COR-L47 (cell line): ENCODE results near the gene NFIA.

ENCODE experiments used
- DNase-seq: peaks from one replicate; lab custom pipeline; 2025; lab: John Stamatoyannopoulos, UW

NFIA gene

DNA sequence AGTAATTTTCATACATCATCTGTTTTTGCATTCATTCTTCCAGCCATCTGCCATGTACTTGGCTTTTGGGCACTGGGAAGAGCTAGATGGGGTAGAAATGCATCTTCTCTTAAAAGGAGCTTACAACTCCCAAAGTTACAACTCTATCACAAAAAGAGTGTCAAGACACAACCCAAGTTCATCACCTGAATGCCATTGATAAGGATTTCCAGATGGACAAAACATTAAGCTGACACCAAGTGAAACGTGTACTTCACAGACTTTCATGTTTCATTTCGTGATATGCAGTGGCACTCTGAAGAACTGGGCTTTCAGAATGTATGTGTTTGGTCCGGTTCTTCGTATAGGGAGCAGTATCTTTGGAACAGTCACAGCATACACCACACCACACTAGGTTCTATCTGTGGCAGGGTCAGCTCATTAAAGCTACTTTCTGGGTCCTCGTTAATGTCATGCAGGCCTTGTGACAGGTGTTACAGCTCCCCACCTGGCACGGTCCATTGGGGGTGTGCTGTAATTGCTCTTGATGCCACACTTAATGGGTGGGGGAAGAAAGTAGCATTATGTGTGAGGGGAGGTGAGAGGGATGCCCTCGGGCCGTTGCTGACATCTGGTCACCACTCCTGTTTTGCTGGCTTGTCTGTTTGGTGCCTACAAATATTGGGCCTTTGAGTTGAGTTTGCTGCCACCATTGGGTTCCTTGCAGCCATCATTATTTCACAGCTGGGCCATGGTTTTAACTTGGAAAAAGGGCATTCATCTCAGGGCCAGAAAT is 164.9 kb downstream of the NFIA start:
- no peak for DNase-seq

DNA sequence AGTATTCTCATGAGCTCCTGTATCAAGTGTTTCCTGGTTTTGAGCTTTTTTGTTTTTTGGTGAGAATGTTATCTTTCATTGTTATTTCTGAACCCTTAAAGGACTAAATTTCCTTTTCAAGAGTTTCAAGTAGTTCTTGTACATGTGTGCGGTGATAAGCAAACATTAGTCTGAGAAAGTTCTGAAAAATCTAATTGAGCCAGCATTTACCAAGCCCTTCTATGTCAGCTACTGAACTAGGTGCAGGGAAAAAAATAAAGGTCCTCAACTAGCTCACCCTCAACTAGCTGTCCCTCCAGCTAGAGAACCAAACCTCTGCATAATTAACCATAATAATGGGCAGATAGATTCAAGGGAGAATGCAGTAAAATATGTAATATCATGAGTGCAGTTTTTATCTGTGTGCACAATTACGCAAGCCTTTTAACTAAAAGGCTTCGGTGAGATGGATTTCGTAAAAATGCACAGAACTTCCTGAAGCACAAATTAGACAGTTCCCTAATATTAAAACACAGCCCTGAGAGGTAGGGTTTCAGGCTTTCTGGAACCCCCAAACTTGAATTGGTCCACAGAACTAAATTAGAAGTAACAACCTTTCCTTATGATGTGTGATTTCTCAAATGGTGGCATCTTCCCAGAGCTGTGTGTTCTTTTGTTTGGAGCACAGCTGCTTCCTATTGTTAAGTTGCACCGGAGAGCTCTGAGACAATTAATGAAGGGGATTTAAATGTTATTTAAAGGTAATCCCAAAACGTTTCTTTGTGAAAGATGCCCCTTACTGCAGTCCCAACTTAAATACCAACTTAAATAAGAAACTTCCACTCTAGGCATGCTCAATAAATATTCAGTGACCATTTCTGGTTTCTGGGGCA is 165.8 kb downstream of the NFIA start:
- DNase-seq: no peak

DNA sequence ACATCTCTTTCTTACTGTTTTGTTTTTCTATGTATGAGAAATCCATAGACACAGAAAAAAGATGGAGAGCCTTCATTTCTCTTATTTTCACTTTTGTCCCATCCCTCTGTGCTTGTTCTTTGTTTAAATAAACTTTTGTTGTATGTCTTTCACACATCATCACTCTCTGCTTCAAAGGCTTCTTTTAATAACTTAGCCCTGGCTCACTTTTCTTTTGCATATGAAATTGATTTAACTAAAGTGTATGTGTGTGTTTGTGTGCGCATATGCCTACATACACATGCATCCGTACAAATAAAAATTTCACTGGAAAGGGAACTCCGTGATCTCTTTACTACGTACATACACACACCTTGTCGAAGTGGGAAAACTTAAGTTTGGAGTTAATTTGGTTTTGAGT is 168.6 kb downstream of the NFIA start:
- no peak for DNase-seq

DNA sequence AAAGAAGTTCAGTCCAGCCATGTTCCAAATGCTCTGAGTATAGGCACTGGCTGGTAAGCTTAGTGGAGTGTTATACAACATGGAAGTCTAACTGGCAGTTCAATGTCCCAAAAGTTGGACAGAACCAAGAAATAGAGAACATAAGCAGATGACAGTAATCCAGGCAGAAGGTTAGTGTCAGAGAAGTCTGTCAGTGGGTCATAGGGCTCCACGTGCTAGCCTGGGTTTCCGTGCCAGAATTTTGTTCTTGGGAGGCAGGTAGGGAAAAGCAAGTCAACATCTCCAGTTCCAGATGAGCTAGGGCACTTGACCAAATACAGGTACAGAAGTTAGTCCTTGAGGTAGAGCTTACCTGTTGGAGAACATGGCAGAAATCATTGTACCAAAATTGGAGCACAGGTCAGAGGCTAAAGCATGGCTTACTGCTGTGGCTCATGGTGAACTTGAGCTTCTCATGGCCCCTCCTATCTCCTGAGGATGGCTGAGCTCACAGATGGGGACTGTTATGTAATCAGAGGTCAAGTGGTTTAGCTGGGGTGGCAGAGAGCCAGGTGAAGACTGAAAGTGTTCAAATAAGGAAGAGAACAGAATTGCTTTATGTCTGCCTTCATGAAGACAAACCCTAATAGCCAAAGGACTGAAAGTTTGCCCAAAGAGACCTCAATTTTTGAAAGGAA is 170.8 kb downstream of the NFIA start:
- peak; percentile 29 for DNase-seq

DNA sequence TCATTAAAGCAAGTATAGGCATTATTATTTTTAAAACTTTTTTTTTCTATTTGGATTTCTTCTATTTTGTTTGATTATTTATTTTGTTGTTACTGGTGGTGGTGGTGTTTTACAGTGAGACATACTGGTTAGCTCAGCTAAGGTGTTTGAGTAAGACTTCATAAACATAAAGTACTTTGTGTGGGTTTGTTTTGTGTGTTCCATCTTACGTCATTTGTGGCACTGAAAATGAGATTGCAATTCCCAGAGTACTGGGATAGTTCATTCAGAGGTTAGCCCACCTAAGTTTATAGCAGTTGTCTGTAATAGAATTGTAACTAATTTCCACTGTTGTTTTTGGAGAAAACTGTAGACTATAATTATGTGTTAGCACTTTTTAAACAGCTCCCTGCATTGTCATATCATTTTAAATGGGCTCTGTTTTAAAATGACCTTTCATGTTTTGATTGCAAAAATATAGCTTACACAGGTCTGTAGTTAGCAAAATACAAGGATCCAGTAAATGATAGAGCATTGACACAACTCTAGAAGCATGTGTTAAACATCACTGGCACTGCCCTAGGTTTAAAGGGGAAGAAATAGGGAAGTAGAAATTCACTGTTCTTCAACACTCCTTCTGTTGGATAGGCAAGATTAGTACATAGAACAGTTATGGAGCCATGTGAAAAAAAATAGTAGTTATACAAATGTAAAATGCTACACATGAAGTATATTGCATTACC is 171.7 kb downstream of the NFIA start:
- DNase-seq: no peak

DNA sequence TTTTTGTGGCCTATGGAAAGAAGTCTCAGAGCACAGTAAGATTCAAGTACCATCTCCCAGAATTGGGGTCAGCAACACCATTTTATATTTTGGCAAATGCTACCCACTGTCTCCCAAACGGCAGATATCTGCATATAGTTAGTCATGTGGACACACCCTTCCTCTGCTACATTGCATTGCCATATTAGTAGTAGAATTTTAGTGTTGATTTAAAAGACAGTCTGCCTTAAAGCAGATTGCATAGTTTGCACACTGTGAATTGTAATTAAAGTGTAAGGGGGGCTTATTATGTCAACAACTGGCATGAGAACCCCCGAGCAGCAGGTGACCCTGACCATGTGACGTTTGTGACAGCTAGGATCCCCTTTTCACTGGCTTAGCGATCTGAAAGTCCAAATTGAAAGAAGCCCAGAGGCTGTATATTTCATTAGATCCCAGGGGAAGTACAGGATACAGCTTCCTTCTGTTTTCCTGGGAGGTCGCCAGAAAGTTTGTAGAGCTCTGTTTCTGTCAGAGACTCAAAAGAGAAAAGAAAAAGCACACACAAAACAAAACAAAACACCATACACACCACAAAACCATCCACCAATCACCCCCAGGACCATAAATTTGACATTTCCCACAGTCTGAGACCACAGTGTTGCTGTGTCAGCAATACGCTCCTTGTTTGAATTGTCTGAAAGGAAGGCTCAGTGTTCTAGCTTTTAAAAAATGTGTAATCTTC is 172.4 kb downstream of the NFIA start:
- DNase-seq: no peak

DNA sequence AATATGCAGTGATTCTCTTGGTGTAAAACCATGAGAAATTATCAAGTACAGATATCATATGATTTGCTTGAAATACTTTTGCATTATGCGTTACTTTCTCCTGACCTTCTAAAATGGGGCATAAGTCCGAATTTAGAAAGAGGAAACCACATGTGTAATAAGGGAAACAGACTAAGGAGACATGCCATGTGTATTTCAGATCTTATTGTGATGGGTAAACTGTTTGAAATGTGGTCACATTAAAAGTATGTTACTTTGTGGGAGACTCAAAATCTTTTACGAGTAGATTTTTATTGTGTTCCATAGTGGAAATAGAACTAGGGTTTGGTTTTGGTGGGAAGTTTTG is 173.0 kb downstream of the NFIA start:
- no peak for DNase-seq

DNA sequence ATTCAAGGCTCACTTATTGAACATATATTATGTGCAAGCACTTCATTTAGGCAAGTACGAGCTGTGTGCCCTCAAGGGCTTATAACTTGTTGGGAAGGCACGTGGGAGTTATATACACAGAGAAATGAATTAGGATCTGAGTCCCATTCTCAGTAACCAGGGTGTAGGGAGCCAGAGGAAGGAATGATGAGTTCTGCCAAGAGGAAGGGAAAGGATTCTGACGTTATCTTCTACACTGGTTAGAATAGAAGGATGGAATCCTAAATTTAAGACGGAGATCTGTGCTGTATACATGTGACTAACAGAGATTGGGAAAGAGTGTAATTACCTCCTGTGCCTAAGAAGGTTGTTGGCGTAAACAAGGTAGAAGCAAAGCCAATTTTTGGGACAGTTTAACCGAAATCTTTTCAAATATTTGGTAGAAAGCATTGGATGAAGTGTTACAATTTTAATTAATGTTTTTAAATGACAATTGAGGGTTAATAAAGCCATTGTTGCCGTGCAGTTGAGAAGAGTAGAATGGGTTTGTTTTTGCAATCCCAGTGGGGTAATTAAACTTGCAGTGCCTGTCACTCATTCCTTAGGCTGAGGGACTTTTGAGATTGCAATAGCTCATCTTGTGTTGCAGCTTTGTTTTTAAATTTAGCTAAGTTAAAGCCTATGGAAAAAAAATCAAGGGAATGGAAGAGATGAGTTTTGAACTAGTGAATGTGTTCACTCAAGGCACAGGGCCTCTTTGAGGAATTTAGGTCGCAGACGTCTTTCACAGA is 177.2 kb downstream of the NFIA start:
- DNase-seq: no peak

DNA sequence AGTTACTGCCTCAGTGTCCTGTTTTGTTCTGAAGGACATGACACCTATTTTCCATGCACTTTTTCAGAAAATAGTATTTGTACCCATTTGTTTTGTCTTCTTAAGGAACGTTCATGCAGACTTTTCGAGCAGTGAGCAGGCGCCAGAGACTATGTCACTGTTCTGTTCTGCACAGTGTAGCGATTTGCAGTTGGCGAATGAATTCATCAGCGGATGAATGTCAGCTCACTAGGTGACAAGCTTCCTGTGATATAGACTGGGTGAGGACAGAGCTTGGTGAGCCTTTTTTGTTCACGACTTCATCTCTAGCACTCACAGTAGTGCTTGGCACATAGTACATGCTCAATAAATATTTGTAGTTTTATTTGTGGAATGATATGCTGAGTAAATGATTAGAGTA is 177.8 kb downstream of the NFIA start:
- no peak for DNase-seq

DNA sequence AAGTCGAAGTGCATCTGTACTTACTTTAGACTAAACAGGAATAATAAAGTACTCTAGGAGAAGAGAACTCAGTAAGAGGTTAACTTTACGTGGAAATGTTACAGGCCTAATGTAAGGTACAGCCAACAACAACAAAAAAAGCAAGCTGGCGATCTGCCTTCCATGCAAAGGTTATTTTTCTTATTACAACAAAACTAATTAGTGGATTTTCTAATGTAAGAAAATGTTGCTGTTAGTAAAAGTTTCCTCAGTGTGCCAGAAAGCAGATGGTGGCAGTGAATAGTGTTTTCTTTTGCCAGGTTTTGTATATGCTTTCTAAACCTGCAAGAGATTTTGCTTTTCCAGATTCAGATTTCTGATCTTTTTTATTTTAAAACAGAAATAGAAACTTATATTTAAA is 179.2 kb downstream of the NFIA start:
- DNase-seq: no peak

DNA sequence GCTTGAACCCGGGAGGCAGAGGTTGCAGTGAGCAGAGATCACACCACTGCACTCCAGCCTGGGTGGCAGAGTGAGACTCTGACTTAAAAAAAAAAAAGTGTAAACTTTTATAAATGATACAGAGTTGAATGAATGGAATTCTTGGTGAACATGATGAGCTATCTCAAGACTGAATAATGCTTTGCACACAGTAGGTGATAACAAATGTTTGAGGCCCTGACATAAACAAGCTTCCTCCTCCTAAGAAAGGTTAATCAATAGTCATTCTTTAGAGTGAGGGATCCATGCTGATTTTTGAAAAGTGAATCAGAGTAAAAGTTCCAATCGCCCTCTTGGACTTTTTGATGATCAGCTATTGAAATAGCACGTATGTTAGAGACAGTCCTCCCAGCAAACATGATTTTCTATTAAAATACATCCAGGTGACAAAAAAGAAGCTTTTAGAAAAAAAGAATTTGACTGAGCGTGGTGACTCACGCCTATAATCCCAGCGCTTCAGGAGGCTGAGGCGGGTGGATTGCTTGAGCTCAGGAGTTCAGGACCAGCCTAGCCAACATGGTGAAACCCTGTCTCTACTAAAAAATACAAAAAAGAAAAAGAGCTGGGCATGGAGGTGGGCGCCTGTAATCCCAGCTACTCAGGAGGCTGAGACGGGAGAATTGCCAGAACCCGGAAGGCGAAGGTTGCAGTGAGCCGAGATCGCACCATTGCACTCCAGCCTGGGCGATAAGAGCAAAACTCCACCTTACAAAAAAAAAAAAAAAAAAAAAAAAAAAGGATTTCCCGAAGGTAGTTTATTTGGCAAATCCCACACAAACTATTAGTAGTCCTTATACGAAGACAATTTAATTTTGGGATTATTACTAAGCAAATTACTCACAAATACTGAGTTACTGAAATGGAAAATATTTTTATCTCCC is 181.8 kb downstream of the NFIA start:
- DNase-seq: no peak

DNA sequence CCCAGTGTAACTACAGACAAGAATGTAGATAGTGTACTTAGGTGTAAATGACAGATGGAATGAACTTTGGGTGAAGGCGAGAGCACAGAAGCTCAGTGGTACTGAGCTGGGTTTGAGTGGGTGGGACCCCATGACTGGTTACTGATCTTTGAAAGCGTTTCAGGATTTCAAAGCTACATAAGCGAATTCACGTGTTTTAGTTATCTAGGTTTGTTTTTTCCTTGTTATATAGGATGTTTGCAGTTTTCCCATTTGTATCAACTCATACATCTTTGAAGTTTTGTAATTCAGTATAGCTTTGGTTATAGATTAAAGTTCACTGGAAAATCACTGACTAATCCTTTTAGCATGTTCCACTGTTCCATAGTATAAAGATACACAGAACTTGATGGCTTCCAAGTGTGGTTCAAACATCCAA is 182.5 kb downstream of the NFIA start:
- DNase-seq: no peak

DNA sequence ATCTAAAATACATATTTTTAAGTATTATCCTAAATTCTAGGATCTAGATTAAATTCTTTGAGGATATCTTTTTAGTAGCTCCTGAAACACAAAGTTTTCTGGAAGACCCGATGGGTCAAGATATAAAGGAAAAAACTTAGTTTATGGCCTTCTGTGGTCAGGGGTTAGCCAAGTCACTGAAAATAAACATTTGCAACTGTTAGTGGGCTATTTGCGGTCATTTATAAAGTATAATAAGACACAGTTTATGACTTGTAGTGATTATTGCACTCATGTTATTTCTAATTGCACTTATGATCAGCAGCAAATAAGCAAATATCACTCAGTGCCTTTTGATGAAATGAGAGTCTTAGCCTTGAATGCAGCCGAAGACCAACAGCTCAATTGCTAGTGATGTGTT is 183.3 kb downstream of the NFIA start:
- DNase-seq: no peak

DNA sequence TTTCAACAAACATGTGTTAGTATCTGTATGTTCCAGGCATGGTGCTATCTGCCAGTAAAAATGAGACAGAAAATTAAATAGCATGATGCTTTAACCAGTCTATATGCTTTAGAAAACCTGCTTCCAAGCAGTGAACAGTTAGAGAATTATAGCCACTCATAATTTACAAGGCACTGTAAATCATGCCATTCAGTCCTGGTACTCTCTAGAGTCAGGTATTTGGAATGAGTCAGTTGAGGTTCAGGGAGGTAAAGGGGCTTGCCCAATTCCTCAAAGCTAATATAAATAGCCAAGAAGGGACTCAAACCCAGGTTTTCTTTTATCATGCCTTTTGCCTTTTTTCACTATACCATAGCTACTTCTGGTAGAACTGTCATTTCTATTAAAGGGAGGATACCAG is 184.4 kb downstream of the NFIA start:
- no peak for DNase-seq

DNA sequence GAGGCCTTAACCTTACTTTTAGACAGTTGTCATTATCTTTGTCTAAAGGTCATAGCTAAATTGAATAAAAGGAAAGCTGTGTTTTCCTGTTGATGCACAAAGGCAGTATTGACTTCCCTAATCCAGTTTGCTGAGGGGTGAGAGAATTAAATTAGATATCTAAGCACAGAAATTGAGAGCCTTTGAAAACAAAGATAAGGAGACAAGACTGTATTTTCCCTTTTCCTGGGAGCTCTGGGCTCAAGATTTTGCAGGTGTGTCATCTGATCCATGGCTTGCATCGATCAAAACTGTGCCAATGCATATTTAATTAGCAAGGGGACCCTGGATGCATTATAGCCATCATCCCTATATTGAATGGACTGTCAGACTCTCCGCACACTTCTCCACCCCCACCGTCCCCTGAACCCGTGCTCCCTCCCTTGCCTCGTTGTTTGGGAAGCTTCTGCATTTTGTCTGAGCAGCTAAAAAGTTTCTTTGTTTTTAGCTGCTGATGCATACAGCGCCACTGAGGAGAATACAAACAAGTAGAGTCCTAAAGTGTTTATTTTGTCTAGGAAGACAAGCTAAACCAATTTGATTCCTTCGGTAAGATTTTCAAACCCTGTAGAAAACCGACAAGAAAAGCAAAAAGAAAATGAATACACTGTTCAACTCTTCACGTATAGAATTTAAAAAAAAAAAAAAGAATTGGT is 186.3 kb downstream of the NFIA start:
- DNase-seq: no peak

DNA sequence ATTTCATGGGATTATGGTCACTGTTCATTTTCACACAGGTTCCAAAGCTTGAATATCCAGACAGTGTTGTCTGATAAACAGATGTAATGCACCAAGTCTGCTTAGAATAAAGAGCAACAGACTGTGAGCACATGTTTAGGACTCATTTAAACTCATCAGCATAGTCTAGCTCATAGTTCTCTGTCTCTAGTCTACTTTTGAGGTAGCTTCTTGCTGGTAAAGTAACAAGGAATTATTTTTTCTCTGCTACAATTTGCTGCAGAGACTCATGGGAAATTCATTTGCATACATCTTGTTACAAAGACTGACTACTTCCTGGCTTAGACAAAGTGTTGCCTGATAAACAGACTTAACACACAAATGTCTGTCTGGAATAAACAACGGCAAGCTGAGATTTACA is 187.2 kb downstream of the NFIA start:
- DNase-seq: no peak

DNA sequence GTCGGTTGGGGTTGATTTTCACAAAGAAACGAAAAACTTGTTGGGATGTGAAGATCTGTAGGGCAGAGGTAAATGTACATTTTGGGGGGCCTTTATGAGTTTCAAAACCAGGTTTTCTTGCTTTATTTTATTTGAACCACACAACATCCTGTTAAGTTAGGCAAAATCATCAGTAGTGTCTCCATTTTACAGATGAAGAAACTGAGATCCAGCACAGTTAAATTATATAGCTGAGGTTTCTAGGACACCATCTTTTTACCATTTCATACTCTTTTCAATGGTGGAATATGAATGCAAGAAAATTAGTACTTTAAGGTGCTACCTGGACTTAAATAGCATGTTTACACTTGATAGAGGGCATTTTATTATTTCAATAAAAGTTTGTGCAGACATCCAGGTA is 187.7 kb downstream of the NFIA start:
- no peak for DNase-seq

DNA sequence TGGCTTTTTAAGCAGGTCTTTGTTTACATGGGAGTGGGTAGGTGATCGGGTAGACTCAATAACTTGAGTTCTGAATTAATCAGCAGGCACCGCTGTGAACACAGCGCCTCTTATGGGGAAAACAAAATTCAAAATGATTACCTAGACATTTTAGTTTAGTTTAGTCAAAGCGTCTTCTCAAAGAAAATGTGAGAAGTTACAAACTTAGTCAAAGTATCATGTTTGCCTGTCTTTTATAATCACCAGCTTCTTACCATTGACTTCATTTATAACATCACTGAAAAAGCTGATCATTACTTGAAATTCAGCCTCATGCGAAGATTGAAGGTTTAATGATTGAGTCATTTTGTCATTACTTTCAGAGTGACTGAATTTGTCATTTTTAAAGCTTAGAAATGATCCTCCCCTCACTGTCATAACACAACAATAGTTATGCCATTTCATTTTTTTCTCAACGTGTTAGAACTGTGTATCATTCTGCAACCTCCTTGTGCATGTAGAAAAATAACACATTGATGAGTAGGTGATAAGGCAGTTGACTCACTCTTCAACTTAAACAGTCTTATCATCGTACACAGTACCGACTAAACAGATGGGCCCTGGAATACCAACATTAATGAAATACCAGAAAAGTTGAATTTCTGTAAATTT is 188.5 kb downstream of the NFIA start:
- no peak for DNase-seq

DNA sequence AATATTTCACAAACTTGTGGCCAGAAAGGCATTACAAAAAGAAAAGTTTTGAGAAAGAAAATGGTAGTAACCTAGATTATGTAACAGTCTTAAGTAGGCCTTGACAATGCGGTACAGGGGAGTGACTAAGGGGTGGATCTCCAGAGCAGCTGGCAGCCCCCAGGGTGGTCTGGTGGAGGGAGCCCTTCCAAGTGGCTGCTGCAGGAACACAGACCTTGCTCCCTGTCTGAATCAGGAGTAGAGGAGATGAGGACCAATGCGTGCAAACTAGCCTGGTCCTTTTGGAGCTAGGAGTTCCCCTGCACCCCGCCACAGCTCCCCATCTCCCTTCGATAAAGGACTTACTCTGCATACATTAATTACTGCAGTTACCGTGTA is 189.0 kb downstream of the NFIA start:
- no peak for DNase-seq
